Activated CD8-positive, alpha-beta memory T cell treated with anti-CD3 and anti-CD28 coated beads, Interleukin-2, amount 50 U/mL, for 1 hour (primary cell): ENCODE results near the gene AICDA.
"Not testable (repeated sequence)": the region's sequence is repeated elsewhere in the genome, so short reads cannot be mapped to it uniquely, and the experiment has no call there.

Source experiments
- DNase-seq: peaks from one replicate; pipeline ENCODE4 v3.0.0-alpha.2; 2020; ENCODE audit errors: extremely low read depth

Gene AICDA

DNA sequence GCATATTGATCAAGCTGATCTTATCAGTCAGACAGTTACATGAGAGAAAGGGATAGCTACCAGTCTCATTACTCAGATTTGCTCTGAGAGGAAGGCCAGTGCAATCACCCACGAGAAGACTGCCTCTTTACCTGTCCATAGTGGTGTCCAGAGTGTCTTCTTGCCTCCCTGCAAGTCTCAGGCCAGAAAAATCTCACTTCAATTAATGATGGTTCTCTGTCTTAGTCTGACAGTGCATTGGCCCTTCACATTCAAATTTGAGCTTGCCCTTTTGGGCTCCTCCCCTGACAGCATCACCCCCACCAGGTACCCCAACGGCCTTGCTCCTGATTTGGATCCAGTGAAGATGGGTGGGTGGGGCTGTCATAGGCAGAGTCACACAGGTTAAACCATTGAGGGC is at the start of gene AICDA:
Gene AICDA (minus strand): TSS at position 231 of the 400 bp plus-strand sequence. CDS start 92 bp downstream, at position 139.
- no peak for DNase-seq

- DNase-seq = no peak
Measured at GRCh38 chr12:8661751-8662150, 49.1 kb upstream of the AICDA start.

DNA sequence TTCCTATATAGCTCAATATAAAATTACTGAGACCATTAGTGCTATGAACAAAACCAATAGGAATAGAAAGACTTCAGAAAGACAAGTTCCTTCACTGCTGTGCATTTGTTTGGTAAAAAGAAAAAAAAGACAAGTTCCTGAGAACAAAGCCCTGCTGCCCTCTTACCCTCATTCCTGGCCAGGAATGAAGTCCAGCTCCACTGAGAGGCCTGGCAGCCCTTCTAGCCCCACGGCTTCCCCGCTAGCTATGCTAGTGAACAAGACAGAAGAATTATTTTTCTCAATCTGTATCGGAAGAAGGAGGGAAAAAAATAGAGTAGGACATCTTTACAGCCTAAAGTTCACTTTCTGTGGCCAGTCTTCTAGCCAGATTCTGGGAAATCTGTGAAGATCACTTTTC is 48.4 kb upstream of the AICDA start:
- DNase-seq = no peak

DNA sequence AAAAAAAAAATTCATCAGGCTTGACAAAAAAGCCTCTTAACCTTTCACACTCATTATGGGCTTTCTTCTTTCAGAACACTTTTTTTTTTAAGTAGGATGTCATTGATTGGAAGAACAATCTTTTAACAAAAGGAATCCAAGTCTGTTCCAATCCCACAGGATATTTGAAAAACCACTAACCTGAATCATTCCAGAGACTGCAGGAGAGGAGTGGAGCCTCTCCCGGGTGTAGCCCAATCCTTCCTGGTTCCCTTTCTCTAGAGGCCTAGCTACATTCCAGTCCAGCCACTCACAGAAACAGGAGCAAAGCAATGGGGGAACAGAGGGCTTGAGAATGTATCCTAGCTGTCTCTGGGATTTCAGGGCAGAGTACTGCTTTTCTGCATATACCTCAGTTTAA is 45.7 kb upstream of the AICDA start:
- DNase-seq = no peak

DNA sequence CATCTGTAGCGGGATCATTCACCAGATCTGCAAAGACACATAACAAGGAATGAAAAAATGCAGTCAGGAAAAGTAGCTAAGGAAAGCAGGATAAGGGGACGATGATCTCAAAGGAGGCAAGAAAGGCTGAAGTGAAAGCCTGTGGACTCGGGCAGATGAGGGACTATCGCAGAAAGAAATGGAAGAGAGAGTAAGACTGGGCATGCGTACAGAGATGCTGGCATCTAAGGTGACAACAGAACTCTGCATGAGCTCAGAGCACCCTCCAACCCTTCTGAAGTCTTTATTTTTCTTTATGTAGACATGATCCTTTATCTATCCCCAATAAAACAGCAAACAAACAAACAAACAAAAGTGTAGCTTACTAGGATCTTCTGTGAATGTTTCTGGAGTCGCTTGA is 42.8 kb upstream of the AICDA start:
- DNase-seq = no peak

GRCh38 chr12:8648576-8649205 is 36.0 kb upstream of the AICDA start:
- no peak for DNase-seq

DNA sequence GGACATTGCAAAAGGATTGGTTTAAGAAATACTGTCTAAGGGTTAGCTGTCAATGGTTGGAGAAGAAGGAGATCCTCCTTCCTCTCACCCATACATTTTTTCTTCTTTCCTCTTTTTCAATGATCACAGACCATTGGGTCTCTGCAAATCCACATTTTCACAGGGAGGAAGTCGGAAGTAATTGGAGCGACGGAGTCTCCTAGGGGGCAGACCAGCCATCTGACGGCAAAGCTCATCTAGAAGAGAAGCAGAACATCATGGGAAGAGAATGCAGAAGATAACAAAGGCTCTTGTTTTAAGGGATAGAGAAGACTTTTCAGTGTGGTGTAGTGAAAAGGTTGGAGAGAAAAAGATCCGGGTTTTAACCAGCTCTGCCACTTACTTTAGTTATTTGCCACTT is 35.3 kb upstream of the AICDA start:
- no peak for DNase-seq

- peak; percentile 11 for DNase-seq
Measured at GRCh38 chr12:8644345-8645248, 31.9 kb upstream of the AICDA start.

DNA sequence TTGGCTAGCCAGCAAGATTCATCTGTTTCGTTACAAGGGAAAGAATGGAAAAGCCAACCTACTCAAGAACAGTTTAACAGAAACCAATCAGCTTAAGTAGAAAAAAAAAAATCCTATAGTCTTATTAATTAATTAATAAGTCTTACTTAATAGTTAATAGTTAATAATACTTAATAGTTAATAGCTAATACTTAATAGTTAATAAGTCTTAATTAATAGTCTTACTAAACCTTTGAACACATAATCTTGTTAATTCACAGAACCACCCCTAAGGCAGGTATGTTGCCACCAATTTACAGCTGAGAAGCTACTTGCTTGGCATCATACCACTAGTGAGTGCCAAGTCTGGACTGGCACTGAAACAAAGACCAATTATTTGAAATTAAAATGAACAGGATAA is 30.1 kb upstream of the AICDA start:
- no peak for DNase-seq

- no peak for DNase-seq
Measured at GRCh38 chr12:8639936-8640335, 27.3 kb upstream of the AICDA start.

GRCh38 chr12:8638951-8639350 is 26.3 kb upstream of the AICDA start:
- DNase-seq = no peak

DNA sequence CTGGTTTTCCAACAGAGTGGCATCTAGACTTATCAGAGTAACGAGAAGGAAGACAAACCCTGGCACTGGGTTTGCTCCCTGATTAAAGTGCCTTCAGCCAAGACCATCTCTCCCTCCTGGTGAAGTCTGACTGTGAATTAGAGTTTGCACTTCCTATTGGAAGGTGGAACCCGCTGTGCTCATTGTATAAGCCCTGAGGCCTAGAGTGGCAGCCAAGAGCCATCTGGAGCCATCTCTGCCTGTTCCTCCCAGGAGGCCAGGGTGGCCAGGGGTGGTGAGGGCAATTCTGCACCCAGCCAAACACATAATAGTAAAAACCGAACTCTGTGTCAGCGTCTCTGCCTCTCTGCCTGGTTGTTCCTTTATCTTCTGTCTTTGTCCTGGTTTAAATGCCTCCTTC is 25.0 kb upstream of the AICDA start:
- no peak for DNase-seq

GRCh38 chr12:8637244-8637643 is 24.6 kb upstream of the AICDA start:
- no peak for DNase-seq

GRCh38 chr12:8636581-8636980 is 23.9 kb upstream of the AICDA start:
- no peak for DNase-seq

GRCh38 chr12:8636007-8636346 is 23.3 kb upstream of the AICDA start:
- not testable (repeated sequence) for DNase-seq

DNA sequence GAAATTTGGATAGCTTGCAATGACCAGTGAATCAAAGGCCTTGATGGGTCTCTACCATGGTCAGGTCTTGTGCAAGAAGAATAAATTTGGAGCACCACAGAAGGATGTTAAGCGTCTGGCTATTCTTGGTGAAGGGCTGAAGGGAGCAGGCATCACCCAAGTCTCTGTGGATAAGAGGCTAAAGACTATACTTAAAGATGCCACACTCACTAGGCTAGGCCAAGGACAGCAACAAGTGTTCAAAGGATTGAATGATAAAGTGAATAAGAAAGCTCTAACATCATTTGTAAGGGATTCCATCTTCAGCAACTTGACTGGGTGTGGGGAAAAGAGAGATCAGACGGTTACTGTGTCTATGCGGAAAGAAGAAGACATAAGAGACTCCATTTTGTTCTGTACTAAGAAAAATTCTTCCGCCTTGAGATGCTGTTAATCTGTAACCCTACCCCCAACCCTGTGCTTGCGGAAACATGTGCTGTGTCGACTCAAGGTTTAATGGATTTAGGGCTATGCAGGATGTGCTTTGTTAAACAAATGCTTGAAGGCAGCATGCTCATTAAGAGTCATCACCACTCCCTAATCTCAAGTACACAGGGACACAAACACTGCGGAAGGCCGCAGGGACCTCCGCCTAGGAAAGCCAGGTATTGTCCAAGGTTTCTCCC is 22.8 kb upstream of the AICDA start:
- not testable (repeated sequence) for DNase-seq

DNA sequence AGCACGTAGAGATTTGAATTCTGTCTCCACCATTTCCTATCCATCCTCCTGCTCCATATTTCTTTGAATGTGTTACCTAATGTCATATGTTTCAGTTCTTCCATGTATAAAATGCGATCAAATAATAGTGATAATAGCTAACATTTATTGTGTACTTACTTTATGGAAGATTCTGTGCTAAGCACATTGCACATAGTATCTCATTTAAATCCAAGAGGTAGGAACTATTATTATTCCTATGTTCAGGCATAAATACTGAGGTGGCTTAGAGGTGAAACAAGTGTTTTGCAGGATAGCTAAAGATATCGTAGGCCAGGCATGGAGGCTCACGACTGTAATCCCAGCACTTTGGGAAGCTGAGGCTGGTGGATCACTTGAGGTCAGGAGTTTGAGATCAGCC is 17.5 kb upstream of the AICDA start:
- no peak for DNase-seq

- no peak for DNase-seq
Measured at GRCh38 chr12:8629486-8630033, 16.9 kb upstream of the AICDA start.

DNA sequence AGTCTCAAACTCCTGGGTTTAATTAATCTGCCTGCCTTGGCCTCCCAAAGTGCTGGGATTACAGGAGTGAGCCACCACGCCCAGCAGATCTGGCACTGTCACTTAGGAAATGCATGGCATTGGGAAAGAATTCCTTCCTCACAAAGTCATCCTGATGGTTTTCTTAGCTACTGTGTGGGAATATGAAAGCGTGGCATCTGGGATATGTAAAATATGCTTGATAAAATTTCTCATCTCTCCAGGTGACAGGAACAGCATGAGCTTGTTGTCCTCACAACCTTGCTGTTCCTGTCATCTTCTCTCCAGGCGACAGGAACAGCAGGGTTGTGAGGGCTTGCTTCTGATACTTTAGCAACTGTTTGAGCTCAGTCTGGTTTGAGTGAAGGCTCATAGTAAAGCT is 16.1 kb upstream of the AICDA start:
- DNase-seq = no peak

DNA sequence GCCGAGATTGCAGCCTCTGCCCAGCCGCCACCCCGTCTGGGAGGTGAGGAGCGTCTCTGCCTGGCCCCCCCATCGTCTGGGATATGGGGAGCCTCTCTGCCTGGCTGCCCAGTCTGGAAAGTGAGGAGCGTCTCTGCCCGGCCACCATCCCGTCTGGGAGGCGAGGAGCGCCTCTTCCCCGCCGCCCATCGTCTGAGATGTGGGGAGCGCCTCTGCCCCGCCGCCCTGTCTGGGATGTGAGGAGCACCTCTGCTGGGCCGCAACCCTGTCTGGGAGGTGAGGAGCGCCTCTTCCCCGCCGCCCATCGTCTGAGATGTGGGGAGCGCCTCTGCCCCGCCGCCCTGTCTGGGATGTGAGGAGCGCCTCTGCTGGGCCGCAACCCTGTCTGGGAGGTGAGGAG is 12.1 kb upstream of the AICDA start:
- DNase-seq = not testable (repeated sequence)

- DNase-seq = no peak
Measured at GRCh38 chr12:8622646-8623045, 10.0 kb upstream of the AICDA start.

- DNase-seq = no peak
Measured at GRCh38 chr12:8615206-8615605, 2.5 kb upstream of the AICDA start.

- not testable (repeated sequence) for DNase-seq
Measured at GRCh38 chr12:8613881-8614280, 1.2 kb upstream of the AICDA start.
